HEK293 (cell line): ENCODE measurements around the gene DOCK7.
A peak's percentile ranks its signal among the peaks of the same experiment; 100 is the strongest.

Experiments
- CTCF ChIP-seq: fragments of 450-650 bp; formaldehyde crosslinking; IDR thresholded peaks from 2 replicates; pipeline ENCODE4 v1.5.1; 2016; ENCODE audit warnings: missing biosample characterization, missing genetic modification characterization
- GLIS1 ChIP-seq: fragments of 450-650 bp; formaldehyde crosslinking; IDR thresholded peaks from 2 replicates; pipeline ENCODE4 v1.5.1; 2016; ENCODE audit warnings: missing biosample characterization, missing genetic modification characterization
- HOXC10 ChIP-seq: sonication (generic); formaldehyde crosslinking; IDR thresholded peaks from 2 replicates; pipeline ENCODE4 v1.8.1; 2023; ENCODE audit warnings: mild to moderate bottlenecking, missing genetic modification reagents
- KLF7 ChIP-seq: fragments of 450-650 bp; formaldehyde crosslinking; IDR thresholded peaks from 2 replicates; pipeline ENCODE4 v1.5.1; 2016; ENCODE audit warnings: missing biosample characterization, missing genetic modification characterization, borderline replicate concordance
- MYNN ChIP-seq: fragments of 450-650 bp; formaldehyde crosslinking; IDR thresholded peaks from 2 replicates; pipeline ENCODE4 v1.5.1; 2016; ENCODE audit warnings: missing biosample characterization, missing genetic modification characterization, borderline replicate concordance
- OVOL3 ChIP-seq: fragments of 450-650 bp; formaldehyde crosslinking; IDR thresholded peaks from 2 replicates; pipeline ENCODE4 v1.5.1; 2016; ENCODE audit warnings: missing biosample characterization, missing genetic modification characterization
- PRDM4 ChIP-seq: fragments of 450-650 bp; formaldehyde crosslinking; IDR thresholded peaks from 2 replicates; pipeline ENCODE4 v1.5.1; 2017; ENCODE audit warnings: missing biosample characterization, missing genetic modification characterization
- REPIN1 ChIP-seq: fragments of 450-650 bp; formaldehyde crosslinking; IDR thresholded peaks from 2 replicates; pipeline ENCODE4 v1.5.1; 2017; ENCODE audit warnings: missing biosample characterization, missing genetic modification characterization, low read depth
- TCF7L2 ChIP-seq: IDR thresholded peaks from 2 replicates; pipeline ENCODE4 v1.6.1; 2011; ENCODE audit warnings: low read depth, mild to moderate bottlenecking, inconsistent platforms, low read length, moderate library complexity, borderline replicate concordance
- ZBTB10 ChIP-seq: fragments of 450-650 bp; formaldehyde crosslinking; IDR thresholded peaks from 2 replicates; pipeline ENCODE4 v1.5.1; 2016; ENCODE audit warnings: missing biosample characterization, missing genetic modification characterization
- ZFP41 ChIP-seq: fragments of 450-650 bp; formaldehyde crosslinking; IDR thresholded peaks from 2 replicates; pipeline ENCODE4 v1.5.1; 2016; ENCODE audit warnings: missing biosample characterization, missing genetic modification characterization, borderline replicate concordance
- ZIC2 ChIP-seq: fragments of 450-650 bp; formaldehyde crosslinking; IDR thresholded peaks from 2 replicates; pipeline ENCODE4 v1.5.1; 2016; ENCODE audit warnings: missing biosample characterization, missing genetic modification characterization
- ZNF112 ChIP-seq: fragments of 450-650 bp; formaldehyde crosslinking; IDR thresholded peaks from 2 replicates; pipeline ENCODE4 v1.5.0; 2017; ENCODE audit warnings: missing biosample characterization, missing genetic modification characterization
- ZNF157 ChIP-seq: fragments of 450-650 bp; formaldehyde crosslinking; IDR thresholded peaks from 2 replicates; pipeline ENCODE4 v1.5.1; 2016; ENCODE audit warnings: missing biosample characterization, missing genetic modification characterization
- ZNF16 ChIP-seq: fragments of 450-650 bp; formaldehyde crosslinking; IDR thresholded peaks from 2 replicates; pipeline ENCODE4 v1.5.1; 2016; ENCODE audit warnings: low read depth, missing biosample characterization, missing genetic modification characterization
- ZNF24 ChIP-seq: fragments of 450-650 bp; formaldehyde crosslinking; IDR thresholded peaks from 2 replicates; pipeline ENCODE4 v1.5.1; 2016; ENCODE audit warnings: missing biosample characterization, missing genetic modification characterization
- ZNF292 ChIP-seq: fragments of 450-650 bp; formaldehyde crosslinking; IDR thresholded peaks from 2 replicates; pipeline ENCODE4 v1.5.1; 2016; ENCODE audit warnings: low read depth, missing biosample characterization, missing genetic modification characterization, borderline replicate concordance
- ZNF311 ChIP-seq: fragments of 450-650 bp; formaldehyde crosslinking; IDR thresholded peaks from 2 replicates; pipeline ENCODE4 v1.5.1; 2017; ENCODE audit warnings: missing biosample characterization, missing genetic modification characterization, borderline replicate concordance
- ZNF350 ChIP-seq: fragments of 450-650 bp; formaldehyde crosslinking; IDR thresholded peaks from 2 replicates; pipeline ENCODE4 v1.5.0; 2017; ENCODE audit warnings: missing biosample characterization, mild to moderate bottlenecking, missing genetic modification characterization
- ZNF37A ChIP-seq: fragments of 450-650 bp; IDR thresholded peaks from 2 replicates; pipeline ENCODE4 v1.5.1; 2018; ENCODE audit warnings: missing biosample characterization, missing genetic modification characterization
- ZNF48 ChIP-seq: fragments of 450-650 bp; formaldehyde crosslinking; IDR thresholded peaks from 2 replicates; pipeline ENCODE4 v1.5.1; 2016; ENCODE audit warnings: missing biosample characterization, missing genetic modification characterization
- ZNF580 ChIP-seq: fragments of 450-650 bp; formaldehyde crosslinking; IDR thresholded peaks from 2 replicates; pipeline ENCODE4 v1.5.1; 2016; ENCODE audit warnings: missing biosample characterization, missing genetic modification characterization
- ZNF600 ChIP-seq: fragments of 450-650 bp; formaldehyde crosslinking; IDR thresholded peaks from 2 replicates; pipeline ENCODE4 v1.5.1; 2016; ENCODE audit warnings: missing biosample characterization, missing genetic modification characterization
- ZNF692 ChIP-seq: fragments of 450-650 bp; formaldehyde crosslinking; IDR thresholded peaks from 2 replicates; pipeline ENCODE4 v1.5.1; 2016; ENCODE audit warnings: missing biosample characterization, missing genetic modification characterization
- ZNF843 ChIP-seq: fragments of 450-650 bp; formaldehyde crosslinking; IDR thresholded peaks from 2 replicates; pipeline ENCODE4 v1.5.1; 2016; ENCODE audit warnings: missing biosample characterization, missing genetic modification characterization
- ZSCAN5A ChIP-seq: fragments of 450-650 bp; formaldehyde crosslinking; IDR thresholded peaks from 2 replicates; pipeline ENCODE4 v1.5.1; 2016; ENCODE audit warnings: missing biosample characterization, missing genetic modification characterization
- TF ChIP-seq, protein P1 (sequence below): fragments of 450-650 bp; formaldehyde crosslinking; IDR thresholded peaks from 2 replicates; pipeline ENCODE4 v1.5.1; 2017; ENCODE audit warnings: missing biosample characterization, mild to moderate bottlenecking, missing genetic modification characterization, moderate library complexity

DOCK7 gene

DNA sequence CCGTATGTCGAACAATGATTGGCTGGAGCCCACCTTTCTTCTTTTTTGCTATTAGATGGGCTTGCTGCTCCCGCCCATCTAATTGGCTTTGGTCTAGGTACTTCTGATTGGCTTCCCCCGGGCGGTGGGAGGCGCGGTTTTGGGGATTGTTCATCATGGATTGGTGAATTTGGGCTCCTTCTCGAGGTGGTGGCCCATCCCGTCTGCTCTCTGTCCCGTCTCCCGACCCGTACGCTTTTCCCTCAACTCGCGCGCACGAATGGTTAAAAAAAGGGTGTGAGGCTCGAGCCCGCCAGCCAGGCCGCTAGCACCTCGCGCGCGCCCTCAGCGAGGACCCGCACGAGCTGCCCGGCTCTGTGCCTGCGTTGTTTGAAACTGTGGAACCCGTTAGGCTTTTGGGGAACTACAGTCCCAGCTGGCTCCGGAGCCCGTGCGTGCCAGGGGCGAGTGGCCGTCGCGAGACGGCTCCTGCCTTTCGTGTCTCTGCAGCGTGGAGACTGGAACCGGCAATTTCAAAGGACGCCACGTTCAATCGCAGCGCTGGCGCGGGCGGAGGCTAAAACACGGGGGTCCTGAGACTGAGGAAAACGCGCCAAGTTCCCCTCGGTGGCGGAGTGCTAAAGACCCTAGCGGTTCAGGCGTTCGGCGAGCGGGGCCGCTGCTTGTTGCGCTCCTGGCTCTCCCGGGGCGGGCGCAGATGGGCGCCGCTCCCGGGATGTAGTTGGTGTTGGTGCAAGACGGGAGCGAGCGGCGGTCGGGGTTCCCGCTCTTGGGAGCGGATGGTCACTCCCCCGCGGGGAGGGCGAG lies 251.5 kb downstream of the DOCK7 start, which contains the start of gene USP1 (continued):
- TF ChIP-seq ZNF580 (tag by site-specific recombination) (peak; percentile 46; the same call in 1 of the 2 replicates), ZBTB10 (tag by site-specific recombination) (peak; percentile 76; the same call in 1 of the 2 replicates), ZNF292 (no peak), KLF7 (peak; percentile 87), ZNF350 (tag by site-specific recombination) (no peak), ZNF600 (tag by site-specific recombination) (peak; percentile 61; the same call in 1 of the 2 replicates), REPIN1 (tag by site-specific recombination) (peak; percentile 49; the same call in 1 of the 2 replicates), ZNF311 (tag by site-specific recombination) (no peak), CTCF (tag by site-specific recombination) (peak; percentile 49), OVOL3 (tag by site-specific recombination) (peak; percentile 56; the same call in 1 of the 2 replicates), ZNF112 (tag by site-specific recombination) (no peak), PRDM4 (tag by site-specific recombination) (0 out of 2 replicates have a peak, but pooled peaks have one; percentile 46), ZNF24 (peak; percentile 80; the same call in 1 of the 2 replicates), ZNF157 (tag by site-specific recombination) (no peak), ZNF692 (peak; percentile 70; the same call in 1 of the 2 replicates), HOXC10 (CRISPR knock-in tag) (no peak), ZNF16 (tag by site-specific recombination) (no peak), ZNF37A (tag by site-specific recombination) (no peak), MYNN (no peak), ZFP41 (tag by site-specific recombination) (no peak), ZNF48 (tag by site-specific recombination) (no peak), ZIC2 (tag by site-specific recombination) (peak; percentile 45), TCF7L2 (no peak), GLIS1 (tag by site-specific recombination) (no peak; the same call in 1 of the 2 replicates), ZNF843 (peak; percentile 65), ZSCAN5A (tag by site-specific recombination) (no peak; the same call in 1 of the 2 replicates)
- TF ChIP-seq, protein P1, sequence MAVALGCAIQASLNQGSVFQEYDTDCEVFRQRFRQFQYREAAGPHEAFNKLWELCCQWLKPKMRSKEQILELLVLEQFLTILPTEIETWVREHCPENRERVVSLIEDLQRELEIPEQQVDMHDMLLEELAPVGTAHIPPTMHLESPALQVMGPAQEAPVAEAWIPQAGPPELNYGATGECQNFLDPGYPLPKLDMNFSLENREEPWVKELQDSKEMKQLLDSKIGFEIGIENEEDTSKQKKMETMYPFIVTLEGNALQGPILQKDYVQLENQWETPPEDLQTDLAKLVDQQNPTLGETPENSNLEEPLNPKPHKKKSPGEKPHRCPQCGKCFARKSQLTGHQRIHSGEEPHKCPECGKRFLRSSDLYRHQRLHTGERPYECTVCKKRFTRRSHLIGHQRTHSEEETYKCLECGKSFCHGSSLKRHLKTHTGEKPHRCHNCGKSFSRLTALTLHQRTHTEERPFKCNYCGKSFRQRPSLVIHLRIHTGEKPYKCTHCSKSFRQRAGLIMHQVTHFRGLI (tag by site-specific recombination): no peak
